ENCODE results near the gene ACACB.

Gene ACACB

DNA sequence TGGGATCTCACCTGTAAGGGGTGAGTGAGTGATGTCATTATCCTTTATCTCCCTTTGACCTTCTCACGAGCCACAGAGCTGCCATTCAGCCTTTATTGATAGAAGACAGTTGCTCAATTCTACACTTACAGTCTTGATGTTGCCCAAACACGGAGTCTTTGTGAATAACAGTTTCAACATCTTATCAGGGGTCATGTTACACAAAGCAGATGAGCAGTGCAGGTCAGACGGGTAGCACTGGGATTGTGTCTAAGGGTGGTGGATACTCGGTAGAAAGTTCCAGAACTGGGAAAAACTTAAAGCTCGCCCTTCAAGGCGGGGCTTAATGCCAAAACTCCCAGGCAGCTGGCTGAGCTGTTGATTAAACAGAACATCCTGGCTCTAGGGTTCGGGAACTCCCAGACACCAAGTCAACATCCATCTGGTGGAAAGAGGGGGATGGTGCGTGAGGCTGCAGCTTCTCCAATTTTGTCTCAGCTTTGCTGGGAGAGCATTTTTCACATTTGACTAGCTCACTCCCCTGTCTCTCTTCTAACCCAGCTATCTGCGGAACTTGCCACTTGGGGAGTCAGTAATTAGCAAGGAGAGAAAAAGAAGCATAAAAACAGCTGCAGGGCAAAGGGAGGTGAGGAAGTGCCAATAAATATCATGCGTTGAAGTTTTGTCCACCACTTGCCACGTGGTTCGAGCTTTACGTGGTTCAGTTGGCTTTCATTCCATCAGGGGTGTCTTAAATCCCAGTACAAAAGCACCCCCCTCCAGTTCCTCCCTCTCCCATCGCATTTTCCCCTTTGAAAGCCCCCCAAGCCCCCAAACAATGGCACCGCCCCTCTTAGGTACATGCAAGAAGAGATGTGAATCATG is 161.7 kb downstream of the ACACB start:
- no peak for DNase-seq (ENCODE audit: low read depth in 2 of 2)

DNA sequence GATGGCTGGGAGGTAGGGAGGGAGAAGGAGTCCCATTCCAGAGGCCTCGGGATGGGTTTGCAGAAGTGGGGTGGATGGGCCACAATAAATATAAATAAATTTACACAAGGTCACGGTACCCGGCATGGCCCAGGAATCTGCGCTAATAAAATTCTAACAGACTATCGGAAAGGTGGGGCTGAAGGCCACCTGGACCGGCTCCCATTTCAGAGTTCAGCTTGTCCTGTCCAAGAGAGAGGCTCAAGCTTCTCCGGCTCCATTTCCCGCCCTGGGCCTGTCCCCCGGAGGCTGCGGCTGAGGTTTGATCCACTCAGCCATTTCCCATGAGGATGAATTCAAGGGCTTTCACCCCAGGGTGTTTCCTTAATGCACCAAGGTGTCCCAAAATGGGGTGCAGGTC is 162.5 kb downstream of the ACACB start:
- DNase-seq (ENCODE audit: low read depth in 2 of 2): no peak

DNA sequence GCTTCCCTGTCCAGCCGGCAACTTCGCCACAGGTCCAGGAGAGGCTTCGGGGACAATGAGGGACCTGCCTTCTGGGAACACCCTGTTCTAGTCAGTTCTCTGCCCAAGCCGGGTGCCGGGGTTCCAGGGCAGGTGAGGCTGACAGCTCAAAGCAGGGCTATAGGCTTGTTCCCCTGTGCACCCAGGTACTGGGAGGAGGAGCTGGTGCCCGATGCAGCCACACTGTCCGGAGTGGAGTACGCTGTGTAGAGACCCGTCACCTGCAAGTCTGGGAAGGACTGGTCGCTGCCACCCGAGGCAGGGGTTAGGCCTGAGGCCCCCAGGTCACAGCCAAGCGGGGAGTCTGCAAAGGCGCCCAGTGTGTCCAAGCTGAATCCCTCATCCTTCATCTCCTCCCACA is 163.1 kb downstream of the ACACB start:
- DNase-seq (ENCODE audit: low read depth in 2 of 2): no peak

DNA sequence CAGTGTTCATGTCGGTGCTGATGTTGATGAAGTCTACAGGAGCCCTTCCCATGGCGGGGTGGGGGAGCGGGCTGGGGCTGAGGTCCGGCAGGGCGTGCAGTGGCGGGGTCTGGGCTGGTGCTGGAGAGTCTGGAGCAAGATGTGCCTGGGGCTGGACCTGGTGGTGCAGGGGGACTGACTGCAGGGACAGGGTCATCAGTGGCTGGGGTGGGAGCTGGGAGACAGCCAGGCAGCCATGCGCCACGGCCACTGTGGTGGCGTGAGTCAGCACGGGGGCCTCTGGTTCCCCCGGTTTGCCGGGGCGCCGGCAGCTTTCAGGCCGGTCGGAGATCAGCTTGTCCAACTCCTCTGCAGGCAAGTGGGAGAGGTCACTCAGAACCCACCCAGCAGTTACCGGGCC is 165.1 kb downstream of the ACACB start:
- no peak for DNase-seq (ENCODE audit: low read depth in 2 of 2)

DNA sequence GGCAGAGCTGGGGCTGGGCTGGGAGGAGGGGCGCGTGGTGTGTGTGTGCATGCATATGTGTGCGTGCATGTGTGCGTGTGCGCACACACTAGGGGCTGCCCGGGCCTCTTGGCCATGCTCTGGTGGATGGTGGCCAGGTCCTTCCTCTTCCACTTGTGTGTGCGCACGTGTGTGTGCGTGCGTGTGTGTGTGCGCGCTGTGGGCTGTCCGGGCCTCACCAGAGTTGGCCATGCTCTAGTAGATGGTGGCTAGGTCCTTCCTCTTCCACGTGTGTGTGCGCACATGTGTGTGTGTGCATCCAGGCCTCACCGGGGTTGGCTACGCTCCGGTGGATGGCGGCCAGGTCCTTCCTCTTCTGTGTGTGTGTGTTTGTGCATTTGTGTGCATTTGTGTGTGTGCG is 168.0 kb downstream of the ACACB start:
- no peak for DNase-seq (ENCODE audit: low read depth in 2 of 2)

DNA sequence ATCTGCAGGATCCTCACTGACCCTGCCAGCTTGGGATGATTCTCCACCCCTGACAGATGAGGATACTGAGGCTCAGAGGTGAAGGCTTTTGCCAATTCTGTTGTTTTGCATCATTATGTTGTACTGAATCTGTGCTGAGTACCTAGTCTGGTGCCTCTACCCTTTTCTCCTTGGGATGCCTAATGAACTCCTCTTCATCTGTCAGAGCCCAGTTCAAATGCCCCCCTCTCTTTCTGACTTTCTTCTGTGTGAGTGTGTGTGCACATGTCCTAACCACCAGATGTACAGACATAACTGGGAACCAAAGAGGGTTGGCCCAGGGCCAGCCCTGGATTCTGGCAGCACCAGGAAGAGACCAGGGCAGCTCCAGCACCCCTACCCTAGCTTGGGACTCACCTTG is 169.9 kb downstream of the ACACB start:
- DNase-seq (ENCODE audit: low read depth in 2 of 2): no peak

DNA sequence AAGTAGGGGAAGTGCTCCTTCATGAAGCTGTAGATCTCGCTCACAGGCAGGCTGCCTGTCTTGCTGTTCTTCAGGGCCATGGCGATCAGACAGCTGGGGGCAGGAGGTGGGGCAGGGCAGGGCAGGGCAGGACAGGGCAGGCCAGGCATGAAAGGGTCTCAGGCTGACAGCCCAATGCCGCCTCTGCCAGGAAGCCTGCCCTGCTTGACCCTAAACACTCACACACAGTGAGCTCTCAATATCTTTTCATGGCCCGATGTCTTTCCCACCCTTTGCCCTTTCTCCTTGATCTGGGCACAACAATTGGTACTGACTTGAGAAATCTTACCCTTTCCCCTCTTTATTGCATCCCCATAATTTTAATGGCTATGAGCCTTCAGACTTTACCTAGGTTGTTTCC is 170.3 kb downstream of the ACACB start:
- DNase-seq (ENCODE audit: low read depth in 2 of 2): no peak

DNA sequence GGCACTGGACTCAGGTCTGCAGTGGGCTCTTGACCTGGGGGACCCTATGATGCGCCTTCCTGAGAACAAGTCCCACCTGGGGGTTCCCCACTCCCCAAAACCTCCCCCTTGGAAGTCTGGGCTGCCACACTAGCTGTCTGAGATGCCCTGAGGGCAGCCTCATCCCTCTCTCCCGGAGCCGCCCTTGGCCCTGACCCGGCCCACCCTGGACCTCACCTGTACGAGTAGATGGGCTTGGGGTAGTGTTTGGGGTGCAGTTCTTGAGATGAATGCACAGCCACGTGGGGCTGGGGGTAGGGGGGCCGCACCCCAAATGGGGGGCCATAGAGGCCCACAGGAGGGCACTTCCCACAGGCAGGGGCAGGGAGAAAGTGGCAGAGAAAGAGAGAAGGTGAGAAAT is 170.8 kb downstream of the ACACB start:
- no peak for DNase-seq (ENCODE audit: low read depth in 2 of 2)

DNA sequence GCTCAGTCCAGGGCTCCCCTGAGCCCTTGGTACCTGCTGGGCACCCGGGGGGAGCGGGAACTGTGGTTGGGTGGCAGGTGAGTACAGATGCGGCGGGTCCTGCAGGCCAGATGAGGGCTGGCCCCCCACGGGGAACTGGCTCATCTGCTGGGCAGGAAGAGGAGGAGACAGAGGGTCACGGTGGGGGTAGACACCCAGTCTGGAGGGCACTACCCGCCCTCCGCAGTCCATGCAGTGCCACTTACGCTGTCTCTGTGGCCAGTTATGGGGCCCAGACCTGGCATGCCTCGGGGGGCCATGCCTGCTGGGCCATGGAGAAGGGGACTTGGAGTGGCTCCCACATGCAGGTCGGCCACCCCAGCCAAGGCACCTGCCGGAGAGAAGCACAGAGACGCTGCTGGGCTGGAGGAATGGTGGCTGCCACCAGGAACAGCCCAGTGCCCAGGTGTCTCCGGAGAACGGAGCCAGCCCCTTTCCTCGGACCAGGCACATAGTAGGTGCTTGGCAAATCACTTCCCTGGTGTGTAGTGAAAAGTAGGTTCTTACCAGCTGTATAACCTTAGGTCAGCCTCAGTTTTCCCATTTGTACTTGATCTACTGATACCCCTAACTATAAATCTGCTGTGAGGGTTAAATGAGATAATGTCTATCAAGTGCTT is 171.6 kb downstream of the ACACB start:
- no peak for DNase-seq (ENCODE audit: low read depth in 2 of 2)

DNA sequence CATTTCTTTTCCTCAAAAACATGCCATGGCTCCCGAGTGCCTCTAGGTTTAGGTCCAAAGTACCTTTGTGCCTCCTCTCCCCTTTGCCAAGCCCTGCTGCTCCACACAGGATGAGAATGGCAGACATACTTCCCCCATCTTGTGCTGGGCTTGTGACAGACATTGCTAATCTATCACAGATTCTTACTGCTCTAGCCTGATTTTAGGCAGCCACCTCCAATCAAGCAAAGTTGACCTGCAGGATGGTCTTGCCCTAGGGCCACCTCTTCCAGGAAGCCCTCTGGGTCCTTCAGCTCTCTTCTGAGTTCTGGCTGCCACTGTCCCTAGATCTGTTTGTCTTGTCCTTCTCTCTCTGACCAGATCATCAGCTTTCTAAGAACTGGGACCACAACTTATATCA is 172.2 kb downstream of the ACACB start:
- DNase-seq (ENCODE audit: low read depth in 2 of 2): no peak

DNA sequence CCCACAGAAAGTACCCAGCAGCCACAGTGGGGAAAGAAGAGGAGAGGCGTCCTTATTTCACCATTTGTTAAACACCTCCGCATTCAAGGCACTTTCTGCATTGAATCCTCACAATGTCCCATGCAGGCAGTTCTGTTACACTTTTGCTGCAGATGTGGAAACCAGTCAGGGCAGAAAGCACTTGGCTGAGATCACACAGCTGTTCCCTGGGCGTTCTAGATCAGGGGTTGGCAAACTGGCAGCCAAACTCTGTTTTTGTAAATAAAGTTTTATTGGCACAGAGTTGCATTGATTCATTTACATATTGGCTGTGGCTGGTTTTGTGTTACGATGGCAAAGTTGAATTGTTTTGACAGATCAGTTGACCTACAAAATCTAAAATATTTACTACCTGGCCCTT is 172.6 kb downstream of the ACACB start:
- no peak for DNase-seq (ENCODE audit: low read depth in 2 of 2)

DNA sequence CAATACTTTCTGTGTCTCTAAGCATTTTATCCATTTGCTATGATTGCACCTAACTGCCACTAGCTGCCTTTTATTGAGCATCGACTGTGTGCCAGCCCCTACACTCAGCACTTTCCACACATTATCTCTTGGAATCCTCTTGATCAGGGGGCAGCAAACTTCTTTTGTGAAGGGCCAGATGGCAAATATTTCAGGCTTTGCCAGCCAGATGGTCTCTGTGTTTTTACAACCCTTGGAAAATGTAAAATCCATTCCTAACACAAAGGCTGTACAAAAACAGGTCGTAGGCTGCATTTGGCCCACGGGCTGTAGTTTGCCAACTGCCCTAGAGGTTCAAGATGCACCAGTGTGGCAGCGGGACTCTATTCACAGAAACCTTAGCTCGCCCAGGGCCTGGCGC is 173.2 kb downstream of the ACACB start:
- DNase-seq (ENCODE audit: low read depth in 2 of 2): no peak

DNA sequence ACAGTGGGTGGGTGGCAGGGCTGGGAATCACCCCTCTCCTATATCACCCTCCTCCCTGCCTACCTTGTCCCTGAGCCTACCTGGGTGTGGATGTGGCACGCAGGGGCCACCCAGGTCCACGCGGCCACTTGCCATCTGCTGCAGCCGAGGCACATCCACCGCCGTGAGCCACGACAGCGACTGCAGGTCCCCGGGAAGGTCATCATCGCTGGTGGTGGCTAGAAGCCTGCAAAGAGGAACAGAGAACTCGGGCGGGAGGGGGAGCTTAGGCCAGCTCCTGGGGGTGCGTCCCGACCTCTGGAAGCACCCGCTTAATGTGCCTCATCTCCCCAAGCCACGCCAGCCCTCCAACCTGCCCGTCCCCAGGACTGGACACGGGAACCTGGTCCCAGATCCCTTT is 173.7 kb downstream of the ACACB start:
- DNase-seq (ENCODE audit: low read depth in 2 of 2): no peak

DNA sequence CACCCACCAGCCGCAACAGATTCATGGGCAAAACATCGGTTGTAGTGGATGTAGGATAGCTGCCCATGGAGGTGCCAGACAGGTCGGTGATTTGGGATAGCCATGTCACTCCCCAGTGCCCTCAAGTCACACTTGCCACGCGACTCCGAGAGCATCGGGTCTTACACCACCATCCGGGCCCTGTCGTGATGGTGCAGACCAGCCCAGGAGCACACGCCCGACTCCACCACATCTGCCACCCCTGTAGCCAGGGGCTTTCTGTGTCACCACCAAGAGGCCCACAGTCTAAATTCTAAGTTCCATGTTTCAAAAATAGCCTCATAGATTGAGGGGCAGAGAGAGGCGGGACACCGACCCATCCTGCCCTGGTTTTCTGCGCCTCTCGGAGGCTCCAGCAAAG is 174.7 kb downstream of the ACACB start:
- DNase-seq (ENCODE audit: low read depth in 2 of 2): no peak

DNA sequence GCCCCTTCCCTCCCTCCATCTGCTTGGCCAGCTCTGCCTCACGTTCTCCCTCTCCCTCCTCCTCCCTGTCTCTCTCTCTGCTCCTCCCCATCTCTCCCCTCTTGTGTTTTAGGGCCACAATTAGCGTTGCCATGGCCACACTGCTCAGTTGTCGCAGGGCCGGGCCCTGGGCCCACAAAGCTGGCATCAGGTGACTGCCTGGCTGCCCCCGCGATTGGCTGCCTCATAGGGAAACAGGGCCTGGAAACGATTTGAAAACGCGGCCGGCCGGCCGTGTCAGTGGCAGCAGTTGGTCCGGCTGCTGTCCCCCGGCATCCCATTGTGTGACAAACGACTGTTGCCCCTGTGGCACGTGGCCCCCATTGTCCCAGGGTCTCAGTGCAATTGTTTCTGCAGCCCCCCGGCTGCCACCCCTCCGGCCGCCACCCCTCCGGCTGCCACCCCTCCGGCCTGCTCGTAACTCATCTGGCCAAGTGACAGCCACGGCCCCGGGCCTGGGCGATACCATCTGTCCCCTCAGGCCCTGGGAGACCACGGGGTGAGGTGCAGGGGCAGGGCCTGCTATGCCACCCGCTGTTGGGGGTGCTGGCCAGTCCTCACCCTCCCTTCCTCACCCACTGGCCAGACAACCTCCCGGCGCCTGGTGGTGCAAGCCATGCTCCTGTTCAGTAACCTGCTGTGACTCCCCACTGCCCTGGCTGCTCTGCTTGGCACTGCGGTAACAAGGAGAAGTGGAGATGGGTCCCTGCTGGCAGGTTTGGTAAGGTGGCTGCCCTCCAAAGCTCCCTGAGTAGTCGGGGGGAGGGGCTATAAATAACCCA is 175.3 kb downstream of the ACACB start:
- no peak for DNase-seq (ENCODE audit: low read depth in 2 of 2)

DNA sequence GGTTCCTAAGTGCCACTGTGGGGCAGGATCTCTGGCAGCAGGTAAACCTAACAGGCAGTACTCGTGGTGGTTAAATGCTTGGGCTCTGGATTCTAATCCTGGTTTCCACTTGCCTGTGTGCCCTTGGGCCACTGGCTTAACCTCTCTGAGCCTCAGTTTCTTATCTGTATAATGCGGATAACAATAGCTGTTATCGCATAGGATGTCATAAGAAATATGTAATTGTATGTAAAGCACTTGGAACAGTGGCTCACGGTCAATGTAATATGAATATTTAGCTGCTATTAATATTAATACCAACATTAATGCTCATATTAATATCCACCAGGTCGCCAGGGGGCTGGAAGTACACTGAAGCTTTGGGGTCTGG is 175.9 kb downstream of the ACACB start:
- no peak for DNase-seq (ENCODE audit: low read depth in 2 of 2)

DNA sequence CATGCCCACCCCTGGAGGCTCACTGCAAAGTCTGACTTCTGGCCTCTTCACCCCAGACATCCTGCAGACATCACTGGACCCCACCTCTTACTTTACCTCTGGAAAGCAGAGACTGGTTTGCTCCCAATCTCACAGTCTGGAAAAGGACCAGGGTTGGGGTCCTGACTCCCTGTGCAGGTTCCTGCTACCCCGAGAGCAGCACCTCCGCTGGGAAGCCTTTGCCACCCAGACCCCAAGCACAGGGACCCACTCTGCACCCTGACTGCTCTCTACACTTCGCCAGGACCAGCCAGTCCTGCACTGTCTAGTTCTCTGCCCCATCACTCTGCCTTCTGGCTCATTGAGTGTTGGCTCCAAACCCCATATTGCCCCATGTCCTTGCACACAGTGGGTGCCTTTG is 176.7 kb downstream of the ACACB start:
- DNase-seq (ENCODE audit: low read depth in 2 of 2): no peak

DNA sequence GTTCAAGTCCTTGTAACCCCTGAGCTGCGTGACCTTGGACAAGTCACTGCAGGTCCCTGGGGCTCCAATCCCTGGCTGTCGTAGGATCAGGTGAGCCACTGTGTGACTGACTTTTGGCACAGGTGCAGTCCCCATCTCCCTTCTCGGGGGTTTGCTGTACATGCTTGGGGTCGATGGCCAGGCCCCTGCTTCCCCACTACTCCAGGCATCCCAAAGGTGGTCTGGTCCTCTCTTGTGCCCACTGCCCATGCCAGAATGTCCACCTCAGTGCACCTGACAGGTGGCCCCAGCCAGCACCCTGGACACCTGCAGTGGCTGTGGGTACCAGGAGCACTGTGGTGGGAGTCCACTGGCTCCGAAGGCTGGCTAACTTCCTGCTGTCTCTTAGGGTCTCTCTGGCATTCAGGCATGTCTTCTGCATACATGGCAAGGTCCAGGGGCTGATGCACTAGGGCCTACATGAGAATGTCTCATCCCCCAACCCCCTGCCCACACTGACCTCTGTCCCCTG is 178.0 kb downstream of the ACACB start:
- DNase-seq (ENCODE audit: low read depth in 2 of 2): no peak

DNA sequence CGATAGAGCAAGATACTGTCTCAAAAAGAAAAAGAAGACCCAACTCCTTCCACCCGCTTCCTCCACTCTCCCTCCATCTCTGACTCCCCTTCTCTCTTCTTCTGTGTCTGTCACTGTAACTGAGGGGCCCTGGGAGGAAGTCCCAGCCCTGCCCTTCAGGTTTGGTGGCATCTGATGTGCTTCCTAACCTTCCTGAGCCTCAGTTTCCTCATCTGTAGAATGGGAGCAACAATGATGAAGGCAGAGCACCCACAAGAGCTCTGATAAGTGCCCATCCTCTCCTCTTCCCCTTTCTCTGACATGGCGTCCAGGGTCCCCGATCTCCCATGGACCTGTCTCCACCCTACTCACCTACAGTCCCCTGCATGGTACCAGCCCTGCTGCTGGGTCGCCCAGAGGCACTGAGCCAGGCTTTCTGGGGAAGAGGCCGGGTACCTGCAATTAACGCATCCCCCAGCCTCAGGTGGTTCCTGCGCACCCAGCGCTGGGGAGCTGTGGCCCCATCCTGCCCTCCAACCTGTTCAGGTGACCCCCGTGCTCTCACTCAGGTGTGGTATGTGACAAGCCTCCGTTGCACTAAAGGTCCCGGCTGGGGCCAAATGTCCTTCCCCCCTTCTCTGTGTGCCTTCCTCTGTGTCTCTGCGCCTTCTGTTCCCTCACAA is 179.5 kb downstream of the ACACB start:
- no peak for DNase-seq (ENCODE audit: low read depth in 2 of 2)

DNA sequence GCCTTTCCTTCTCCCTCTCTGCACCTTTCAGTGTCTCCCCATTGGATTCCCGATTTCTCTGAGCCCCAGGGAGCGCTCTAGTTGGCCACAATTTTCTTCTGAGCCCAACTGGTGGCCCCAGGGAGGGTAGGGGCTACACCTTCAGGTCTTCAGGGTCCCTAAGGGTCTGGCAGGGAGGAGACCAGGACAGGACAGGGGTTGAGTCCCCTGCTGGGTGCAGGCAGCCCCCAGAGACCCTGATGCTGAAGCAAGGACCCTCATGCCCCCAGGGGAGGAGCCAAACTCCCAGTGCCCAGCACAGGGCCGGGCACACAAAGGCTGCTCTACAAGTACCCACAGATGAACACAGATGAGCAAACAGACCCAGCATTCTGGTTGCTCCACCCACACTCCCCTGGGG is 180.0 kb downstream of the ACACB start:
- DNase-seq (ENCODE audit: low read depth in 2 of 2): no peak

DNA sequence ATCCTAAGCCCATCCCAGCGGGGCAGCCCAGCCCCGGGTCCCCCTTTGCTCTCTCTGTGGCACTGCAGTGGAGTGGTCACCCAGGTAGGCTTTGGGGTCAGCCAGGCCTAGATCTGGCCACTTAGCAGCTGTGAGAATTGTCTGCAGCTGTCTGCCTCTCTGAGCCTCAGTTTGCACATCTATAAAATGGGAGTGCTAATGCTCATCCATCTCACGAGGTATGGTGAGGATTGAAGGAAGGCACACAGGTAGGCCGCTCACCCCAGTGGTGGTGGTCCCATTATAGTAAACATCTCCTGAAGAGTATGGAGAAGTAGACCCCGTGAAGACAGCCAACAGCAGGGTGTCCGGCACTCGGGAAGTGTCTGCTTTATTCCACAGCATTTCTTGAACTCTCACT is 183.5 kb downstream of the ACACB start:
- no peak for DNase-seq (ENCODE audit: low read depth in 2 of 2)

DNA sequence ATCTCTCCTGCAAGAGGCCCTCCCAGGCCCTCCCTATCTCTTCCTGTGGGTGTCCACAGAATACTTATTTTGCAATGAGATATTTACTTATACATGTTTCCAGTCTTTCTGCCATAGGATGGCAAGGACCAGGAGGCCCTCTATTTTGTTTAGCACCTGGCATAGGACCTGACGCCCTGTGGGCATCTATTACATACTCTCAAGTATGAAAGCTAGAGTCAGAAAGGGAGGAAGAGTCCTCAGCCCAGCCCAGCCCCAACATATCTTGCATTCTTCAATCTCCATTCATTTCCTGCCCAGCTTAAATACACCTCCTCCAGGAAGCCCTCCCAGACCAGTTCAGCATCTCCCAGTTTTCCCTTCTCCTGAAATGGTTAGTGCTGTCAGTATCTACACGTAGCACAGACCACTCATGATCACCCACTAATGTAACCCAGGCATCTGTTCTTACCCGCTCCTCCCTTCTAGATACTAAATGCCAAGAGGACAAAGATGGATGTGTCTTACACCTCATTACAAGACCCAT is 185.3 kb downstream of the ACACB start:
- DNase-seq (ENCODE audit: low read depth in 2 of 2): no peak

All from stimulated activated CD4-positive, alpha-beta T cell treated with anti-CD3 and anti-CD28 coated beads, Interleukin-1b, Interleukin-23, amount 100 ng/mL, for 4 hours (primary cell).